Brain microvascular endothelial cell (primary cell): ENCODE results near the gene RNF169.

ENCODE experiments used
- DNase-seq: peaks from one replicate; pipeline ENCODE4 v3.0.0-alpha.2; 2020
- H3K27ac ChIP-seq: fragments of 250-450 bp; sonication (Bioruptor Pico); 2 replicates; pipeline ENCODE4 v1.5.1; 2020; ENCODE audit warnings: mild to moderate bottlenecking, moderate library complexity
- H3K27me3 ChIP-seq: fragments of 250-450 bp; sonication (Bioruptor Pico); replicated peaks from 2 replicates; pipeline ENCODE4 v1.5.1; 2020; ENCODE audit warnings: mild to moderate bottlenecking
- H3K36me3 ChIP-seq: fragments of 250-450 bp; sonication (Bioruptor Pico); replicated peaks from 2 replicates; pipeline ENCODE4 v1.5.1; 2020; ENCODE audit warnings: mild to moderate bottlenecking
- H3K4me3 ChIP-seq: 2 replicates; pipeline ENCODE4 v1.5.1; 2011; ENCODE audit warnings: low read depth, mild to moderate bottlenecking, control low read depth, low read length, moderate library complexity
- in situ Hi-C: cut with HindIII; loops from 2 replicates; pipeline ENCODE4 v1.10.0; 2017; ENCODE audit warnings: low sequenced_read_pairs, low pct_ligation_motif_present
- TF ChIP-seq, protein P1 (sequence below): IDR thresholded peaks from 2 replicates; pipeline ENCODE4 v1.5.1; 2011; ENCODE audit warnings: low read depth, mild to moderate bottlenecking, moderate library complexity, low read length, control low read depth, inconsistent platforms; ENCODE audit errors: missing control alignments

RNF169 gene

DNA sequence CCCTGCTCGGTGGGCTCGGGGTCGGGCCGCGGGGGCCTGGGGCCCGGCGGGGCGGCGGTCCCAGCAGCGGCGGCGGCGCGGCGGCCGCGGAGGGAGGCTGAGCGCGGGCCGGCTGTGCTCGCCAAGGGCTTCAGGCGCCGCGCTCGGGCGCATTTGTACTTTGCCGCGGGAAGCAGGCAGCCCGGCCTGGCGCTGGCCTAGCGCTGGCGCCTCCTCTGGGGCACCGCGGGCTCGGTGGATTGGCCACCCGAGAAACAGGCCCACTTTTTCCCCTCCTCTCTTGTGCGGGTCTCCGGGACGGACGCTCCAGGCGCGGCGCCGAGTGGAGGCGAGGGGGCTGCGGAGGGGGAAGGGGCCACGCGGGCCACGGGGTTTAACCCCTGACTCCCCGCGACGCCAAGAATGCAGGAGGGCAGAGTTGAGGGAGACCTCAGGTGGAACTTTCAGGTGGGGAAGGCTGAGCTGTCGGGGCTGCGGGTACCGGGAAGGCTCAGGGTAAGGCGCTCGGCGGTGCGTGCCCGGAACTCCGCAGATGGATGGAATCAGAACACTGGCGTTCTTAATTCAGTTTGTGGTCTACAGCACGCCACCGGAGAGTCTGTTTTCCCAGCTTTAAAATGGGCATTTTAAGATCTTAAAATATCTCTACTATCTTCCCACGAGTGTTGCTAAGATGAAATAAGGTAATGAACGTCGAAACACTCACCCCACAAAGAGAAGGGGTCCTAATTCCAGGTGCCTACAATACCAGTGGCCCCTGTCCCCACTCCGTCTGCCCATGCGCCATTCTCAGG lies 17.2 kb upstream of the RNF169 start, which contains the start of gene CHRDL2:
Gene CHRDL2 (minus strand): TSS at position 126 of the 794 bp plus-strand sequence. CDS start 538 bp downstream, outside the sequence.
- in situ Hi-C loops: loop anchor here (25.0 kb wide), 1 partner anchor 119 kb away; no protein-coding TSS in a partner anchor
- no peaks in the 10 kb centered on the region for H3K36me3 ChIP-seq
- peak within 1 kb of the TSS; percentile 34 for H3K4me3 ChIP-seq
- DNase-seq: no peak
- H3K27me3 ChIP-seq: peaks cover 41% of the 10 kb centered on the region
- H3K27ac ChIP-seq: no peak within 1 kb of the TSS
- TF ChIP-seq, protein P1, sequence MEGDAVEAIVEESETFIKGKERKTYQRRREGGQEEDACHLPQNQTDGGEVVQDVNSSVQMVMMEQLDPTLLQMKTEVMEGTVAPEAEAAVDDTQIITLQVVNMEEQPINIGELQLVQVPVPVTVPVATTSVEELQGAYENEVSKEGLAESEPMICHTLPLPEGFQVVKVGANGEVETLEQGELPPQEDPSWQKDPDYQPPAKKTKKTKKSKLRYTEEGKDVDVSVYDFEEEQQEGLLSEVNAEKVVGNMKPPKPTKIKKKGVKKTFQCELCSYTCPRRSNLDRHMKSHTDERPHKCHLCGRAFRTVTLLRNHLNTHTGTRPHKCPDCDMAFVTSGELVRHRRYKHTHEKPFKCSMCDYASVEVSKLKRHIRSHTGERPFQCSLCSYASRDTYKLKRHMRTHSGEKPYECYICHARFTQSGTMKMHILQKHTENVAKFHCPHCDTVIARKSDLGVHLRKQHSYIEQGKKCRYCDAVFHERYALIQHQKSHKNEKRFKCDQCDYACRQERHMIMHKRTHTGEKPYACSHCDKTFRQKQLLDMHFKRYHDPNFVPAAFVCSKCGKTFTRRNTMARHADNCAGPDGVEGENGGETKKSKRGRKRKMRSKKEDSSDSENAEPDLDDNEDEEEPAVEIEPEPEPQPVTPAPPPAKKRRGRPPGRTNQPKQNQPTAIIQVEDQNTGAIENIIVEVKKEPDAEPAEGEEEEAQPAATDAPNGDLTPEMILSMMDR: no peak

DNA sequence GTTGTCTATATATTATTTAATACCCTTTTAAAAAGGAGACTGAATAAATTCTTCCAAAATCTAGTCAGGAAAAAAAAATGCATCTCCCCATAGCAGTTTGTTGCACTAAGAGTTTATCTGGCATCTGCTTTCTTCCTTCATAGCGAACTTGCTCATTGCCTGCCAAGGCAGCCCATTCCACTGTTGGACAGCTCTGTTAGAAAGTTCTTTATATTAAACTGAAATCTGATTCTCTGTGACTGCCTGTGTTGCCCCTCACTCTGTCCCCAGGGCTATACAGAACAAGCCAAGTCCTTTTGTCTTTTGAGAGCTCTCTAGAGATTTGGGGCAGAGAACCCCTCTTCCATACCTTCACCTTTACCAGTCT lies 14.1 kb upstream of the RNF169 start:
- H3K27me3 ChIP-seq: peaks cover 33% of the 10 kb centered on the region
- TF ChIP-seq, protein P1: no peak
- no peak overlapping the region for H3K4me3 ChIP-seq
- in situ Hi-C loops: loop anchor here (25.0 kb wide), 1 partner anchor 122 kb away; no protein-coding TSS in a partner anchor
- H3K36me3 ChIP-seq: no peaks in the 10 kb centered on the region
- no peak overlapping the region for H3K27ac ChIP-seq
- no peak for DNase-seq

DNA sequence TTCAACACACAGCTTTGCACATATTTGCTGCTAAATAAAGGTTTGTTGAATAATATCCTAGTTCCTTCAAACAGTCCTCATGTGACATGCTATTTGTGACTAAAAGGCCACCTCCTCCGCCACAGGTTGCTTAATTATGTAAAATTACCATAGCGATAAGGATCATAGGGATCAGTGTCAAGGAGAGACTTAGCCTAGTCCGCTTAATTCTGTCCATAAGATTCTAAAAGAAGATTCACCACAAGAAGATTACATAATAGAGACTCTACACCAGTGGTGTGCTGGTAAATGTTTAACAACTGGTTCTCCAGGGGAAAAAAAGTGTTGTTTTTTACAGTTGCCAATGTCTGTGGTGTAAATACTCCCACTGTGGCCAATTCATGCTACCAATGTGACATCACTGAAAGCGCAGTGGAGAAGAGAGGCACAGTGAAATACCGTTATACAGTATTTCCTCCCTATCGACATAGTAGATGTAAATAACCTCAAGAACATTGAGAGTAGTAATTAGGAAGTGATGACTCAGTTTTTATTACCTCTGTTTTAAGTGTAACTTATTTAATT lies 13.2 kb upstream of the RNF169 start:
- peaks cover 24% of the 10 kb centered on the region for H3K27me3 ChIP-seq
- DNase-seq: no peak
- no peak overlapping the region for H3K4me3 ChIP-seq
- in situ Hi-C loops: loop anchor here (25.0 kb wide), 1 partner anchor 123 kb away; no protein-coding TSS in a partner anchor
- TF ChIP-seq, protein P1: no peak
- no peaks in the 10 kb centered on the region for H3K36me3 ChIP-seq
- H3K27ac ChIP-seq: no peak overlapping the region

DNA sequence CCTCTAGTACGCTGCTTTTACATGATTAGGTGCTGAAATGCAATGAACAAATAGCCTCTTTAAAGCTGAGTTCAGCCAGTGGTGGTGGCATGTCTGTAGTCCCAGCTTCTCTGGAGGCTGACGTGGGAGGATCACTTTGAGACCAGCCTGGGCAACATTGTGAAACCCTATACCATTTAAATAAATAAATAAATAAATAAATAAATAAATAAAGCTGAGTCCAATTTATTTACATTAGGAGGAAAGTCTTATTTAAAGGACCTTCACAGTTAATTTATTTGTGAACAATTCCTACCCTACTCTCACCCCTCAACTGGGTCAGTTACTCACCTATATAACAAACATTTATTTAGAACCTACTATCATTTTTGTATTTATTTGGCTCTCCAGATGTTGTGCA lies 12.6 kb upstream of the RNF169 start:
- H3K36me3 ChIP-seq: no peaks in the 10 kb centered on the region
- no peak overlapping the region for H3K4me3 ChIP-seq
- H3K27ac ChIP-seq: no peak overlapping the region
- TF ChIP-seq, protein P1: no peak
- in situ Hi-C loops: loop anchor here (25.0 kb wide), 1 partner anchor 124 kb away; no protein-coding TSS in a partner anchor
- DNase-seq: no peak
- H3K27me3 ChIP-seq: peaks cover 19% of the 10 kb centered on the region

DNA sequence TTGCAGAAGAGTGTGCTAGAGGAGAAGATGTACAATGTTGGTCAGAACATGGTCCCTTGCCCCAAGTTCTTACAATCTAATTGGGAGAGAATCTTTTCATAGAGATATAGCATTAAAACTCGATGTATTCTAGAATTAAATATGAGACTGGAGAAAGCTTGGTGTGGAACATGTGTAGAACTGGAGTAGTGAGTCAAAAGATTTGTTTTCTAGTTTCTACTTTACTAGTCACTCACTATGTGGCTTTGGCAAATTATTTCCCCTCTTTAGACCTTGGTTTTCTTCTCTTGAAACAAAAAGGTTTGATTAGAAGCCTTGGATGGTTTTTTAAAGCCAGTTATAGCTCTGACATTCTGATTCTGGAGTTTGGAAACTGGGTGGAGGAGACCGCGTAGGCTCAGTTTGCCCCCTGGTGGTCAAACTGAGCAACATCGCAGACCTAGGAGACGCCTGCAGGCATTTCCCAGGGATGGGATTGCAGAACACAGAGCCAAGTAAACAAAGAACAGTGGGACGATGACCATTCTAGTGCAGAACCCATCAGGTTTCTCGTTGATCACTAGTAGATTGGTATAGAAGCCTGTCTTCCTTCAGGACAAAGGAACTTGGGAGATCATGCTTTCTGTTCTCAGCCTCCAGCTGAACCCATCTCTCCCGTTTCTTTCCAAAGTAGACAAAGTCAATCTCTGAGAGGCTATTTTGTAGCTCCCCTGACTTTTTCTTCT lies 8.9 kb upstream of the RNF169 start:
- H3K4me3 ChIP-seq: no peak overlapping the region
- TF ChIP-seq, protein P1: peak; percentile 95
- H3K27ac ChIP-seq: no peak overlapping the region
- in situ Hi-C loops: loop anchor here (25.0 kb wide), 1 partner anchor 127 kb away; no protein-coding TSS in a partner anchor
- H3K36me3 ChIP-seq: no peaks in the 10 kb centered on the region
- DNase-seq: peak; percentile 35
- H3K27me3 ChIP-seq: no peaks in the 10 kb centered on the region
